GM19023 (cell line): ENCODE measurements around the gene MVD.
A peak's percentile ranks its signal among the peaks of the same experiment; 100 is the strongest.

Experiments used
- ATAC-seq: cut with Tn5 transposase; IDR thresholded peaks from one replicate; pipeline ENCODE4 v1.9.1; 2021; ENCODE audit warnings: mild to moderate bottlenecking, moderate library complexity; ENCODE audit not compliant: unreplicated experiment

The MVD gene

GRCh38 chr16:88658714-88659113, 4.2 kb downstream of the MVD start:
- ATAC-seq, result no peak

- no peak for ATAC-seq
Measured at GRCh38 chr16:88657371-88657770, 5.5 kb downstream of the MVD start.

- ATAC-seq, result no peak
Measured at GRCh38 chr16:88656291-88656980, 6.5 kb downstream of the MVD start.

GRCh38 chr16:88655733-88656281, 7.1 kb downstream of the MVD start:
- no peak for ATAC-seq

GRCh38 chr16:88655053-88655732, 7.7 kb downstream of the MVD start:
- no peak for ATAC-seq

- ATAC-seq, result no peak
Measured at GRCh38 chr16:88654363-88655052, 8.4 kb downstream of the MVD start.

GRCh38 chr16:88653596-88654362, 9.1 kb downstream of the MVD start:
- ATAC-seq, result no peak

GRCh38 chr16:88653101-88653500, 9.8 kb downstream of the MVD start:
- no peak for ATAC-seq

GRCh38 chr16:88652762-88653063, 10.2 kb downstream of the MVD start:
- no peak for ATAC-seq

- no peak for ATAC-seq
Measured at GRCh38 chr16:88651989-88652761, 10.7 kb downstream of the MVD start.

- peak; percentile 65 for ATAC-seq
Measured at GRCh38 chr16:88651276-88651988, 11.5 kb downstream of the MVD start.

- peak; percentile 82 for ATAC-seq
Measured at GRCh38 chr16:88650749-88651275, 12.1 kb downstream of the MVD start, which contains the start of gene CYBA. TSS of gene CYBA (minus strand) at chr16:88651053. CDS start at chr16:88651013, 40 bp downstream.

GRCh38 chr16:88649924-88650748, 12.8 kb downstream of the MVD start:
- ATAC-seq, result peak; percentile 16

GRCh38 chr16:88649195-88649923, 13.5 kb downstream of the MVD start:
- ATAC-seq, result no peak

GRCh38 chr16:88647178-88648070, 15.5 kb downstream of the MVD start:
- ATAC-seq, result no peak

GRCh38 chr16:88646345-88647034, 16.4 kb downstream of the MVD start:
- no peak for ATAC-seq
